Measurements from ENCODE around the gene L1TD1. TPM values are rescaled to one million over a fixed set of nuclear protein-coding genes. Genes with fewer than 3 reads are reported as not detected.
"Not testable (repeated sequence)": the region's sequence is repeated elsewhere in the genome, so short reads cannot be mapped to it uniquely, and the experiment has no call there.

L1TD1 gene
- total RNA-seq, result under 0.01 TPM in 1 of 2 replicates, not detected in the other

GRCh38 chr1:62194651-62195544 is at the start of gene L1TD1:
Gene L1TD1 (plus strand): TSS chr1:62194849. CDS start chr1:62206629, 11,780 bp downstream.
- no peak for DNase-seq (ENCODE audit: low read depth)
- no peak within 1 kb of the TSS for H3K4me3 ChIP-seq (ENCODE audit: low read depth, low read length)
- TF ChIP-seq, protein P1, sequence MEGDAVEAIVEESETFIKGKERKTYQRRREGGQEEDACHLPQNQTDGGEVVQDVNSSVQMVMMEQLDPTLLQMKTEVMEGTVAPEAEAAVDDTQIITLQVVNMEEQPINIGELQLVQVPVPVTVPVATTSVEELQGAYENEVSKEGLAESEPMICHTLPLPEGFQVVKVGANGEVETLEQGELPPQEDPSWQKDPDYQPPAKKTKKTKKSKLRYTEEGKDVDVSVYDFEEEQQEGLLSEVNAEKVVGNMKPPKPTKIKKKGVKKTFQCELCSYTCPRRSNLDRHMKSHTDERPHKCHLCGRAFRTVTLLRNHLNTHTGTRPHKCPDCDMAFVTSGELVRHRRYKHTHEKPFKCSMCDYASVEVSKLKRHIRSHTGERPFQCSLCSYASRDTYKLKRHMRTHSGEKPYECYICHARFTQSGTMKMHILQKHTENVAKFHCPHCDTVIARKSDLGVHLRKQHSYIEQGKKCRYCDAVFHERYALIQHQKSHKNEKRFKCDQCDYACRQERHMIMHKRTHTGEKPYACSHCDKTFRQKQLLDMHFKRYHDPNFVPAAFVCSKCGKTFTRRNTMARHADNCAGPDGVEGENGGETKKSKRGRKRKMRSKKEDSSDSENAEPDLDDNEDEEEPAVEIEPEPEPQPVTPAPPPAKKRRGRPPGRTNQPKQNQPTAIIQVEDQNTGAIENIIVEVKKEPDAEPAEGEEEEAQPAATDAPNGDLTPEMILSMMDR (IDR thresholded peaks at IDR 0.05; ENCODE audit: insufficient read depth, low read depth, low read length), result no peak

GRCh38 chr1:62159940-62160348 is 34.7 kb upstream of the L1TD1 start:
- TF ChIP-seq, protein P1 (IDR thresholded peaks at IDR 0.05; ENCODE audit: insufficient read depth, low read depth, low read length), result no peak
- H3K4me3 ChIP-seq (ENCODE audit: low read depth, low read length), result no peak overlapping the region
- DNase-seq (ENCODE audit: low read depth), result no peak

DNA sequence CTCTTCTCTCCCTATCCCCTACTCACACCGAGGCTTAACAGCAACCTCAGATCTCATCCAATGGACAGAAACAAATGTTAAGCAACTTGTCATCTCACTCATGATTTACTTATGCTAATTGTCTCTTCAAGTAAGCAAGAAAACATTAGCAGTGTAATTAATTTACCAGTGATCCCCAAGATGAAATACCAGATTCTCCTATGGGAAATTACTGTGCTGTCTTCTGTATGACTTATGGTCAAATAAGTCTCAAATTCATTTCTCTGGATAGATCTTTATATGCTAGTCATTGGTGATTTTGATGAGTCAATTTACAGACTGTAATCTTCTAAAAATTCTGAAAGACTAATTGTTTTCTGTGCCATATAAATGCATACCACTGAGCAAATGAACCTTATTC is 32.9 kb upstream of the L1TD1 start:
- DNase-seq (ENCODE audit: low read depth), result no peak
- H3K4me3 ChIP-seq (ENCODE audit: low read depth, low read length), result no peak overlapping the region
- TF ChIP-seq, protein P1 (IDR thresholded peaks at IDR 0.05; ENCODE audit: insufficient read depth, low read depth, low read length), result no peak

GRCh38 chr1:62170380-62170779 is 24.3 kb upstream of the L1TD1 start:
- not testable (repeated sequence) for H3K4me3 ChIP-seq (ENCODE audit: low read depth, low read length)

GRCh38 chr1:62175568-62176179 is 19.0 kb upstream of the L1TD1 start:
- TF ChIP-seq, protein P1 (IDR thresholded peaks at IDR 0.05; ENCODE audit: insufficient read depth, low read depth, low read length), result peak; percentile 66
- H3K4me3 ChIP-seq (ENCODE audit: low read depth, low read length), result no peak overlapping the region
- peak; percentile 51 for DNase-seq (ENCODE audit: low read depth)

More at GRCh38 chr1:62170380-62170779, 24.3 kb upstream of the L1TD1 start:
- not testable (repeated sequence) for DNase-seq (ENCODE audit: low read depth)

GRCh38 chr1:62176597-62177312 is 17.9 kb upstream of the L1TD1 start:
- no peak for DNase-seq (ENCODE audit: low read depth)
- TF ChIP-seq, protein P1 (IDR thresholded peaks at IDR 0.05; ENCODE audit: insufficient read depth, low read depth, low read length), result no peak
- H3K4me3 ChIP-seq (ENCODE audit: low read depth, low read length), result no peak overlapping the region

DNA sequence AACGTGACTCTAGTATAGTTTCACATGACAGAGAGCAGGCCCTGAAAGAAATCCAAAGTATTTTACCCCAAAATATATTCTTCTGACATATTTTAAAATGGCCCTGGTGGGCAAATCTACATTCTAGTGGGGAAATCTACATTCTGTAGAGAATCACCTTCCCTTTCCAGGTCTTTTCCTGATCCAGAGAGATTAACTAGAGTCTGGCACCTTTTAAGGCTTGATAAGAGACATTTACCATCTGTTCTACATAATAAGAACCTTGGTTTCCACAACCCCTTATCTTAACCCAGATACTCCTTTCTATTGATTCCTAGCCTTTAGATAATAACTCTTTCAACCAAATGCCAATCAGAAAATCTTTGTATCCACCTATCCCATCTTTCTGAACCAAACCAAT is 17.0 kb upstream of the L1TD1 start:
- no peak overlapping the region for H3K4me3 ChIP-seq (ENCODE audit: low read depth, low read length)
- TF ChIP-seq, protein P1 (IDR thresholded peaks at IDR 0.05; ENCODE audit: insufficient read depth, low read depth, low read length), result no peak
- DNase-seq (ENCODE audit: low read depth), result no peak

Data from fibroblast of villous mesenchyme (primary cell).